HG03066 (cell line): ENCODE measurements around the gene TRO.

Experiments
- ATAC-seq: cut with Tn5 transposase; IDR thresholded peaks from one replicate; pipeline ENCODE4 v1.9.1; 2021; ENCODE audit warnings: low read depth; ENCODE audit not compliant: unreplicated experiment

Gene TRO

DNA sequence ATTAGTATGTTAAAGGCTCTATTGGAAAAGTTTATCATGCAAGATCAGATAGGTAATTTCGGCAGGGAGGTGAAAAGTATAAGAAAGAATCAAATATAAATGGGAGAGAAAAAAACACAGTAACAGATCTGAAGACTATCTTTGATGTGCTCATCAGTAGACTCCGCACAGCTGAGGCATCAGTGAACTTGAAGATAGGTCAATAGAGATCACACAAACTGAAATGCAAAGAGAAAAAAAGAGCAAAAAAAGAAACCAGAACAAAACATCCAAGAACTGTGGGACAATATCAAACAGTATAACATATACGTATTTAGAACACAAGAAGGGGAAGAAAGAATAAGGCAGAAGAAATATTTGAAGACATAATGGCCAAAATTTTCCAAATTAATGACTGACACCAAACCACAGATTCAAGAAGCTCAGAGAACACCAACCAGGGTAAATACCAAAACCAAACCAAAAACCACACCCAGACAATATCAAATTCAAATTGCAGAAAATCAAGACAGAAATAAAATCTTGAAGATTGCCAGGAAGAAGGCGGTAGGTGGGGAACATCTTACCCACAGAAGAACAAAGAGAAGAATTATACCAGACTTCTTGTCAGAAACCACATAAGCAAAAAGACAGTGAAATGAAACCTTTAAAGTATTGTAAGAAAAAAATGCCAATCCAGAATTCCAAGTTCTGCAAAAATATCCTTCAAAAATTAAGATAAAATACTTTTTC is 44.3 kb downstream of the TRO start:
- no peak for ATAC-seq

DNA sequence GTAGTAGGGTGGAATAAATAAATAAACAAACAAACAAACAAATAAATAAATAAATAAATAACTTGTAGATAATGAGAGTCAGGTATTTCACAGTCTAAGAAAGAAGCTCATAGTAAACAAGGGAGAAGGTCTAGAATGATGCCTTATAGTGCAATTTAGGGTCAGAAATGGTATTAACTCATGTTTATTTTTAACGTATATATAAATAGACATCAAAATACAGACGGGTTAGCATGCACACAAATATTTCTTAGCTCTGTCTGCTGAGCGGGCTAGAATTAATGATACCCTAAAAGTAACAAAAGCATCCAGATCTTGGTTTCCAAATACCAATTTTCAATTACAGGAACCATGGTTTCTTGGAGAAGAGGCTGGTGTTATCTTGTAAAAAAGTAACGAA is 56.8 kb downstream of the TRO start:
- ATAC-seq, result no peak

DNA sequence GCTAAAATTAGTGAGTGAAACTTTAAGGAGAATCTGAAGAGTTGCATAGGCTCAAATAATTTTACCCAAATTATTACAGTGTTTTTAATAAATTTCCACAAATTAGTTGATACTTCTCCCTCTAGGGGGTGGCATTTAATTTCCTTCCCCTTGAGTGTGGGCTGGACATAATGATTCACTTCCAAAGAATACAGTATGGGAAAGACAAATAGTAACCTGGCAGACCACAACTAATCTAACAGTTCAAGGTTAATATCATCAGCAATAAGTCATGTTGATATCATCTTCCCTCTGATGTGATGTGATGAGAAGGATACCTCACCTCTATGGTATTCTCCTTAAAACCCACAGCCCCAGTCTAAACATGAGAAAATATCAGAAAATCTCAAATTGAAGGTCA is 57.8 kb downstream of the TRO start:
- ATAC-seq, result no peak

DNA sequence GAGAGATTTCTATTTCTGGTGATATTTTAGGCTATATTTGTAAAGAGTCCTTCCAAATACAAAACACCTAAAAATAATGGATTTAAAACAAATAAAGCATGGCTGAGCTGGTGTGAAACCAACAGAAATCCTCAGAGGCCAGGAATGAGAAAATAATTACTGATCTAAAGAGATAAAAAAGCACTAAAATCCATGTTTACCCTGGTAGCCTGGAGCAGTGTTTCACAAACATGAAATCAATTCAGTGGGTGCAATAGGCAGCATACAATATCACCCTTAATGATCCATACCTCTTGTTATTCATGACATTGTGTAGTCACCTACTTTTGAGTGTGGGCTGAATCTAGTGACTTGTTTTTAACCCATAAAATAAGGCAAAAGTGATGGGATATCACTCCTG is 58.8 kb downstream of the TRO start:
- no peak for ATAC-seq

DNA sequence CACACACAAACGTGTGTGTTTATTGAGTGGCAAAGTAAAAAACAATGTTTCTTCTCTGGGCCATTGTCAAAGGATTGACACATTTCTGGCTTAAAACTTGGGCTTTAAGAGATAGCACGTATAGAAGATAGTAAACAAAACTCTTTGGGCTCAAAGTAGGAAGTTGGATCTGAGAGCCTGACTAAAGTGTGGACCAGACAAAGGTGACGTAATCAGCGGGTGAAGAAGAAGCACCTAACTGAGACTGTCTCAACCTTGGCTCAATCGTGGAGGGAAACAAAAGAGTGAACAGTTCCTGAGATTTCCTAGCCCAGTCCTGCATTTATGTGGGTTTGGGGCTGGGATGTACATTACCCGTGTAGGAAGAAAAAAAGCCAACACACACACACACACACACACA is 59.7 kb downstream of the TRO start:
- ATAC-seq, result no peak
